Nephron progenitor cell (in vitro differentiated cells): ENCODE data around the gene MTG2.

Experiments
- DNase-seq: peaks from one replicate; pipeline ENCODE4 v3.0.0; 2021
- H3K27ac Mint-ChIP-seq: 2 replicates; pipeline ENCODE4 v1.8.0; 2021; ENCODE audit warnings: mild to moderate bottlenecking, moderate library complexity, mixed read lengths
- H3K27me3 Mint-ChIP-seq: 2 replicates; pipeline ENCODE4 v1.8.0; 2021; ENCODE audit warnings: mild to moderate bottlenecking, low read depth, mixed read lengths; ENCODE audit not compliant: poor library complexity
- H3K36me3 Mint-ChIP-seq: 2 replicates; pipeline ENCODE4 v1.8.0; 2021; ENCODE audit warnings: low read depth, mixed read lengths
- H3K4me1 Mint-ChIP-seq: 2 replicates; pipeline ENCODE4 v1.8.0; 2021; ENCODE audit warnings: mixed read lengths
- H3K4me3 Mint-ChIP-seq: 2 replicates; pipeline ENCODE4 v1.8.0; 2021; ENCODE audit warnings: mild to moderate bottlenecking, moderate library complexity, mixed read lengths
- H3K9me3 Mint-ChIP-seq: 2 replicates; pipeline ENCODE4 v1.8.0; 2021; ENCODE audit warnings: mild to moderate bottlenecking, moderate library complexity, mixed read lengths
- CTCF ChIP-seq: fragments of 200-600 bp; sonication (generic); IDR thresholded peaks from 2 replicates; pipeline ENCODE4 v1.5.0; 2021; ENCODE audit warnings: antibody characterized with exemption

MTG2 gene

GRCh38 chr20:62198931-62199330, 16.1 kb downstream of the MTG2 start:
- TF ChIP-seq CTCF = no peak
- Mint-ChIP-seq H3K9me3 (no peaks in the 10 kb centered on the region), H3K27ac (no peak overlapping the region), H3K36me3 (peaks cover 54% of the 10 kb centered on the region), H3K4me3 (no peak overlapping the region), H3K27me3 (no peaks in the 10 kb centered on the region), H3K4me1 (peaks cover 14% of the 10 kb centered on the region)
- no peak for DNase-seq

DNA sequence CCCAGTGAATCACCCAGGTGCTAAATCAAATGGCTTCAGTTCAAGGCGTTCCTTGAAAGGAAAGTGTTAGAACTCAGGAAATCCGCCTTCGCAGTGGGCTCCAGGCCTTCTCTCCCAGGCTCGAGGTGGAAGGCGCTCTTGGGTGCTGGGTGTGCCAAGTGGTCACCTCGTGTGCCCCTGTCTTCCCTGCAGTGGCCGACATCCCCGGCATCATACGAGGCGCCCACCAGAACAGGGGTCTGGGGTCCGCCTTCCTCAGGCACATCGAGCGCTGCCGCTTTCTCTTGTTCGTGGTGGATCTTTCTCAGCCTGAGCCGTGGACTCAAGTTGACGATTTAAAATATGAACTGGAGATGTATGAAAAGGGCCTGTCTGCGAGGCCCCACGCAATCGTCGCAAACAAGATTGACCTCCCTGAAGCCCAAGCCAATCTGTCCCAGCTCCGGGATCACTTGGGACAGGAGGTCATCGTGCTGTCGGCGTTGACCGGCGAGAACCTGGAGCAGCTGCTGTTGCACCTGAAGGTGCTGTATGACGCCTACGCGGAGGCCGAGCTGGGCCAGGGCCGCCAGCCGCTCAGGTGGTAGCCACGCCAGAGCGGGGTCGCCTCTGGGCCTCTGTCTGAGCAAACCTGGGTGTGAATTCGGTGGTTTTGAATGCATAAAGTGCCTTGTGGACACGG, 17.8 kb downstream of the MTG2 start:
- Mint-ChIP-seq H3K4me3 (no peak overlapping the region), H3K4me1 (peaks cover 14% of the 10 kb centered on the region), H3K27me3 (peaks cover 3% of the 10 kb centered on the region), H3K9me3 (no peaks in the 10 kb centered on the region), H3K36me3 (peaks cover 49% of the 10 kb centered on the region), H3K27ac (no peak overlapping the region)
- no peak for TF ChIP-seq CTCF
- DNase-seq = no peak

DNA sequence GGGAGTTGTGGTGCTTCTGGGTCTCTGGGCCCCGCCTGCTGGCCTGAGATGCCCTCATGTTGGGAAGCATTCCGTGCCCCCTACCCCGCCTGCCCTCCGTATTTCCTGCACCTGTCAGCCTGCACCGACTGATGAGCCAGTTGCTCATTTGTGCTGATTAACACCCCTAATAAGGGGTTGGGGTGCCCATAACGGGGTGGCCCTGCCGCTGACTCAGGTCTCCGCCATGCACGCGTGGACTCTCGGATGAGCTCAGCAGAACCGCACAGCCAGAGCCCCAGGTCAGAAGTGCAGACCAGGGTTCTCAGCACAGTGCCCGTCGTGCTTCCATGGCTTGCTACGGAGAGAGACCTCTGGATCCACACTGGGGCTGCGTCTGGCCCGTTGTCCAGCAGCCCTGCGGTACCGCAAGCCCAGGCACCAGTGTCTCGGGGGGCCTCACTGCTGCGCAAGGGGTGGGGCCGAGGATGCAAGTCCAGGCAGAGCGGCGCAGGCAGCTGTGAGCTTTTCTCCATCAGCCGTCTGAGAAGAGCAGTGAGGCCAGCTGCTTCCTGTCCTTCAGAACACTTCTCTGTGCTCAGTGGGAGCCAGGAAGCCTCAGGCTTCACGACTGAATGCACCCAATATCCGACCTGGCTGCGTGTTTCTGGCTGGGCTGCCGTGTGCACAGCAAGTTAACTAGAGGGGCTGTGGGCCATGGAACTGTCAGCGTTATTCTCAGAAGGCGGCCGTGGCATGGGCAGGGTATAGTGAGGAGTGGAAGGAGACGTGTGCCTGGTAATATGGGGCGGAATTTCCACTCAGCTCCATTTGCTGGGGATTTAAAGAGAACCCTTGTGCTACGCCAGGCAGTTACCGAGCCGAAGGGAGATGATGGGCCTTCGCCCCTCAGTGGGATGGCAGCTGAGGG, 18.6 kb downstream of the MTG2 start:
- no peak overlapping the region for H3K27ac Mint-ChIP-seq
- no peak for TF ChIP-seq CTCF
- peaks cover 3% of the 10 kb centered on the region for H3K27me3 Mint-ChIP-seq
- peaks cover 14% of the 10 kb centered on the region for H3K4me1 Mint-ChIP-seq
- no peak for DNase-seq
- H3K9me3 Mint-ChIP-seq = no peaks in the 10 kb centered on the region
- peaks cover 47% of the 10 kb centered on the region for H3K36me3 Mint-ChIP-seq
- no peak overlapping the region for H3K4me3 Mint-ChIP-seq

GRCh38 chr20:62202083-62202395, 19.2 kb downstream of the MTG2 start:
- no peak for DNase-seq
- no peak overlapping the region for H3K4me3 Mint-ChIP-seq
- peaks cover 3% of the 10 kb centered on the region for H3K27me3 Mint-ChIP-seq
- no peaks in the 10 kb centered on the region for H3K9me3 Mint-ChIP-seq
- H3K4me1 Mint-ChIP-seq = peaks cover 14% of the 10 kb centered on the region
- H3K27ac Mint-ChIP-seq = no peak overlapping the region
- no peak for TF ChIP-seq CTCF
- H3K36me3 Mint-ChIP-seq = peaks cover 47% of the 10 kb centered on the region

DNA sequence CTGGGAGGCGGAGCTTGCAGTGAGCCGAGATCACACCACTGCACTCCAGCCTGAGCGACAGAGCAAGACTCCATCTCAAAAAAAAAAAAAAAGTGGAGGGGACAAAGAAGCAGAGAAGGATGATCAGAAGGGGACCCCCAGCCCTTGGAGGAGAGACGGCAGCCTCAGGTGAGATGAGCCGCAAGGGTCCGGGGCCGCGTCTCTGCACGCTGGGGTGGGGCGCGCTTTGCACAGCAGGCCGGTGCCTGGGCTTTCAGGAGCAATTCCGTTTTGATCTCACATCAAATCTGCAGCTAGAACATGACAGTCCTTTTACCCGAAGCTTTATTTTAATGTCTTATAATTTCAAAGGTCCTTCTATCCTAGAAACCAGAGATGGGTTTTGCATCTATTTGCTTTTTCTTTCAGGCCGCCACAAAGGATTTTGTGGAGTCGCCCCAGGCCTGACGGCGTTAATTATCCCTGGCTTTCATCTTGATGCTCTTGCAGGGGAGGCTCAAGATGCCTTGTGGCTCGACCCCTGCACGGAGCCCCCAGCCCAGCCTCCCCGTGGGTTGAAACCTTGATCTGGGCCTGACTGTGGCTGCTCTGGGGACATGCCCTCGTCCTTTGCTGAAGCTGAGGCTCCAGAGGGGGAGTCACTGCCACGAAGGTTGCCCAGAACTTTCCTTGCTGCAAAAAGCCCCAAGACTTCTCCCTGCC, 20.0 kb downstream of the MTG2 start:
- peak overlapping the region; percentile 19 for H3K27ac Mint-ChIP-seq

More for the DNA sequence above, 20.0 kb downstream of the MTG2 start:
- Mint-ChIP-seq H3K9me3 (no peaks in the 10 kb centered on the region), H3K4me3 (no peak overlapping the region), H3K4me1 (peaks cover 14% of the 10 kb centered on the region), H3K36me3 (peaks cover 47% of the 10 kb centered on the region), H3K27me3 (peaks cover 3% of the 10 kb centered on the region)
- no peak for TF ChIP-seq CTCF
- no peak for DNase-seq
